GM18861 (cell line): Measurements from ENCODE around the gene KRTAP5-6.

ENCODE experiments used
- ATAC-seq: cut with Tn5 transposase; IDR thresholded peaks from one replicate; pipeline ENCODE4 v1.9.1; 2021; ENCODE audit not compliant: unreplicated experiment

The KRTAP5-6 gene

GRCh38 chr11:1746511-1746931 is 49.5 kb downstream of the KRTAP5-6 start:
- ATAC-seq = no peak

GRCh38 chr11:1746956-1747752 is 50.2 kb downstream of the KRTAP5-6 start:
- ATAC-seq = no peak
